Muscle layer of duodenum (tissue), 2 donors: ENCODE results near the gene BACE1-AS.
"Not testable (repeated sequence)": the region's sequence is repeated elsewhere in the genome, so short reads cannot be mapped to it uniquely, and the experiment has no call there.

Experiments
- H3K27ac ChIP-seq: one replicate; pipeline ENCODE4 v1.7.0; 2013; ENCODE audit warnings: mild to moderate bottlenecking, low read length
- H3K27me3 ChIP-seq: one replicate; pipeline ENCODE4 v1.7.0; 2013; ENCODE audit warnings: low read depth, mild to moderate bottlenecking, control low read depth, low read length
- H3K36me3 ChIP-seq, 2 donors: one replicate each; pipeline ENCODE4 v1.7.0; 2013; ENCODE audit warnings: low read length in 2 of 2, control low read depth in 1 of 2, mild to moderate bottlenecking in 1 of 2; ENCODE audit not compliant: insufficient read depth in 2 of 2, control insufficient read depth in 1 of 2
- H3K4me1 ChIP-seq, 2 donors: one replicate each; pipeline ENCODE4 v1.7.0; 2013; ENCODE audit warnings: low read length in 2 of 2, mild to moderate bottlenecking in 2 of 2, control low read depth in 1 of 2, moderate library complexity in 1 of 2; ENCODE audit not compliant: insufficient read depth in 2 of 2, control insufficient read depth in 1 of 2
- H3K4me3 ChIP-seq, 2 donors: one replicate each; pipeline ENCODE4 v1.7.0; 2013; ENCODE audit warnings: low read length in 2 of 2, low read depth in 1 of 2, mild to moderate bottlenecking in 1 of 2
- H3K9me3 ChIP-seq, 2 donors: one replicate each; pipeline ENCODE4 v1.7.0; 2013; ENCODE audit warnings: low read length in 2 of 2, control low read depth in 1 of 2, mild to moderate bottlenecking in 1 of 2; ENCODE audit not compliant: control insufficient read depth in 1 of 2
- donor health status: healthy.

Gene BACE1-AS

DNA sequence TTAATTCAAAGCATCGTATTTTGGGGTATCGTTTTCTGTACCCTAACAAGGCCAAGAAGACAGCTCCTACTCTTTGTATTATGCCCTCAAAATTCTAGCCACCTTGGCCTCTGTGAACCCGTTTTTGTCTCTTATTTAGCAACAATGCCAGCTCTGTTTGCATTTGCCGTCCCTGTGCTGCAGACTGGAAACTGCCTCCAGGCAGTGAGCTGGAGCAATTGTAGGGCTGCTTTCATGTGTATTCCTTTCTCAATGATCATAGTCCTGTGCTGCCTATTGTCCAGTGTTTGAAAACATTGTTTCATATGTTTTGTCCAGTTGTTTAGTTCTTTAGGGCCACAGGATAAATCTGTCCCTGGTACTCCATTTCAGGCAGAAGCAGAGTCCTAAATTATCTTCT is 19.9 kb upstream of the BACE1-AS start:
- H3K9me3 ChIP-seq: no peaks in the 10 kb centered on the region
- H3K4me1 ChIP-seq: no peaks in the 10 kb centered on the region
- H3K36me3 ChIP-seq: peaks cover 9 to 14% of the 10 kb centered on the region in 2 donors
- no peak overlapping the region for H3K27ac ChIP-seq
- no peaks in the 10 kb centered on the region for H3K27me3 ChIP-seq
- no peak overlapping the region for H3K4me3 ChIP-seq

DNA sequence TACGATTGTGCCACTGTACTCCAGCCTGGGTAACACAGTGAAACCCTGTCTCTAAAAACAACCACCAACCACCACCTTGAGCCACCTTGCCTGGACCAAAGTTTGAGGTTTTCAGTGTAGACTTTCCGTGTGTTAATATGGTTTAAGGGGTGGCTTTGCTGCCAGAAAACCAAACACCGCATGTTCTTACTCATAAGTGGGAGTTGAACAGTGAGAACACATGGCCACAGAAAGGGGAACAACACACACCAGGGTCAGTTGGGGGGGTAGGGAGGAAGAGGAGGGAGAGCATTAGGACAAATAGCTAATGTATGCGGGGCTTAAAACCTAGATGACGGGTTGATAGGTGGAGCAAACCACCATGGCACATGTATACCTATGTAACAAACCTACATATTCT is 19.0 kb upstream of the BACE1-AS start:
- H3K4me3 ChIP-seq, H3K9me3 ChIP-seq, H3K4me1 ChIP-seq, H3K27ac ChIP-seq, H3K27me3 ChIP-seq: not testable (repeated sequence)
- H3K36me3 ChIP-seq: peaks cover 9 to 14% of the 10 kb centered on the region in 2 donors

DNA sequence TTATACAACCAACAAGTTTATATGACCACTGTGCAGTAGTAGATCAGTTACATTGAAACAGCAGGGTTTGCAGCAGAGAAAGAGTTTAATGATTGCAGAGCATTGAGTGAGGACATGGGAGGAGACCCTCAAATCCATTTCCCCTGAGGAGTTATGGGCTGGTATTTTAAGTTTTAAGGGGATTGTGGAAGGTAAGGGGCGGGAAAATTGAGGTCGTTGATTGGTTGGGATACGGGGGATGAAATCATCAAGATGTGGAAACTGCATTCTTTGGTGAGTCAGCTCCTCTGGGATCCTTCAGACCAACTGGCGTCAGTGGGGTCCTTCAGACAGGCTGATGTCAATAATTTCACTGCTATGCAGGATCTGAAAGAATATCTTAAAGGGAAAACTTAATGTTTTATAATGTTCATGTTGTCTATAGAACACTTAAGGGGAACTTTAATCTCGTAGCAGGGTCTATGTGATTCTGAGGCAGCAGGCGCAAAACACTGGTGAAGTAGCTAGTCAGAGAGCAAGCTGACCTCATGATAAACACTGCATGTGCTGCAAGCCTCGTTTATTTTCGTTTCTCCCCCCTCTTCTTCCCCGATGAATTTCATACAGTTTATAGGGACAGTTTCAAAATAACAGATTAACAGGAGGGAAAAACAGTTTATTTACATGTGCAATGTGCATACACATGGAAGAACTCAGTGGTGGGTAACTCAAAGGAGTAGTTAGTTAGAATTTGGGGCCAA is 17.4 kb upstream of the BACE1-AS start:
- Histone ChIP-seq H3K9me3 (no peaks in the 10 kb centered on the region), H3K4me3 (no peak overlapping the region), H3K27me3 (no peaks in the 10 kb centered on the region), H3K36me3 (peaks cover 9 to 14% of the 10 kb centered on the region in 2 donors), H3K4me1 (no peaks in the 10 kb centered on the region), H3K27ac (no peak overlapping the region)

DNA sequence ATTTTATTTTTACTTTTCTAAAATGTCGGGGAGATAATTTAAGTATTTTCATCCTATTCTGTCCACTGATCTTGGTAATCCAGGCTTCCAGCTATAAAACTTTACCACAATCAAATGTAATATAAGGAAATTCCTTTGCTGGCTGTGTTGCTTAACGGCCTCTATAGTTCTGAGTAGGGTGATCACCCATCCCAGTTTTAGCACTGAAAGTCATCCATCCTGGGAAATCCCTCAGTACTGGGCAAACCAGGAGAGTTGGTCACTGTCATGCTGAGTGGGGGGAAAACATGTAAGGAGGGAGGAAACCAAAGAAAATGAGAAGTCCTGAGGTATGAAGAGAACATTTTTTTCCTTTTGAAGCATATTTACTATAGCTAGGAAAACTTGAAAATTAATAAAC is 12.8 kb upstream of the BACE1-AS start:
- no peaks in the 10 kb centered on the region for H3K4me1 ChIP-seq
- peaks cover 34 to 41% of the 10 kb centered on the region in 2 donors for H3K36me3 ChIP-seq
- no peaks in the 10 kb centered on the region for H3K27me3 ChIP-seq
- no peak overlapping the region for H3K4me3 ChIP-seq
- H3K9me3 ChIP-seq: no peaks in the 10 kb centered on the region
- H3K27ac ChIP-seq: no peak overlapping the region

DNA sequence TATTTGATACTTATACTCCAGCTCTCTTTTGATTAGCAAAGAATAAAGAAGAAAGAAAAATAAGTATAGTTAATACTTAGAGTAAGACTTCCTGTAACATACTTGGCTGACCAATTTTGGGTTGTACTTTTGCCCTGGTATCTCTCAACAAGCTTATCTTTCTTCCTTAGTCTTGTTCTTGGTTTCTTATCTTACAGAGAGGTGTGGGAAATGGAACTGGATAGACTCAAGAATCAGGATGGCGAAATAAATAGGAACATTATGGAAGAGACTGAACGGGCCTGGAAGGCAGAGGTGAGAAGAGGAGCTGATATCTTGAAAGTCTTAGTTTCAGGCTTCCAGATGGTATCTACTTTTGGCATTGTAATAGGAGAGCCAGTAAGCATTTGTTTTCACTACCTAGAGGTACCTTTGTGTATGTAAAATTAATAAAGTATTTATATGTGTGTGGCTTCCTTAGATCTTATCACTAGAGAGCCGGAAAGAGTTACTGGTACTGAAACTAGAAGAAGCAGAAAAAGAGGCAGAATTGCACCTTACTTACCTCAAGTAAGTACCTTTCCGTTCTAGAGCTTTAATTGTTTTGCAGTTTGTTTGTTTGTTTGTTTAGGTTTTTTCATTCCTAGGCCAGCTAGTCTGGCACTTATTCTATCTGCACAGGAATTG is 11.3 kb upstream of the BACE1-AS start:
- Histone ChIP-seq H3K9me3 (no peaks in the 10 kb centered on the region), H3K4me1 (no peaks in the 10 kb centered on the region), H3K36me3 (peaks cover 43 to 44% of the 10 kb centered on the region in 2 donors), H3K4me3 (no peak overlapping the region), H3K27me3 (no peaks in the 10 kb centered on the region), H3K27ac (no peak overlapping the region)

DNA sequence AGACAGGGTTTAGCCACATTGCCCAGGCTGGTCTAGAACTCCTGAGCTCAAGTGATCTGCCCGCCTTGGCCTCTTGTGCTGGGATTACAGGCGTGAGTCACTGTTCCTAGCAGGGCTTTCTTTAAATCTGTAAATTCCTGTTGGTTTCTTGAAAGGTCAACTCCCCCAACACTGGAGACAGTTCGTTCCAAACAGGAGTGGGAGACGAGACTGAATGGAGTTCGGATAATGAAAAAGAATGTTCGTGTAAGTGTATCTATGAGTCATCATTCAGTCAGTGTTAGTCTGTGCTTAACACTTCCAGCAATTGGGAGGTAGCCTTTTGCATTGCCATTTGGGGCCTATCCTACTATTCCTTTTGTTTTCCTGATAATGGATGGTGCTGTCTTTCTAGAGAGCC is 10.0 kb upstream of the BACE1-AS start:
- Histone ChIP-seq H3K27me3 (no peaks in the 10 kb centered on the region), H3K36me3 (peaks cover 45 to 51% of the 10 kb centered on the region in 2 donors), H3K4me1 (no peaks in the 10 kb centered on the region), H3K9me3 (no peaks in the 10 kb centered on the region), H3K27ac (no peak overlapping the region), H3K4me3 (no peak overlapping the region)

DNA sequence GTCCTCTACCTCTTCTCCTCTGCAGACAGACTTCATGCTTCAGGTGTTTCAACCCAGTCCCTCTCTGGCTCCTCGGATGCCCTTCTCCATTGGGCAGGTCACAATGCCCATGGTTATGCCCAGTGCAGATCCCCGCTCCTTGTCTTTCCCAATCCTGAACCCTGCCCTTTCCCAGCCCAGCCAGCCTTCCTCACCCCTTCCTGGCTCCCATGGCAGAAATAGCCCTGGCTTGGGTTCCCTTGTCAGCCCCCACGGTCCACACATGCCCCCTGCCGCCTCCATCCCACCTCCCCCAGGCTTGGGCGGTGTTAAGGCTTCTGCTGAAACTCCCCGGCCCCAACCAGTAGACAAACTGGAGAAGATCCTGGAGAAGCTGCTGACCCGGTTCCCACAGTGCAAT is 9.3 kb upstream of the BACE1-AS start:
- Histone ChIP-seq H3K9me3 (no peaks in the 10 kb centered on the region), H3K4me3 (no peak overlapping the region), H3K36me3 (peaks cover 50 to 56% of the 10 kb centered on the region in 2 donors), H3K4me1 (no peaks in the 10 kb centered on the region), H3K27me3 (no peaks in the 10 kb centered on the region), H3K27ac (peak overlapping the region; percentile 39)

DNA sequence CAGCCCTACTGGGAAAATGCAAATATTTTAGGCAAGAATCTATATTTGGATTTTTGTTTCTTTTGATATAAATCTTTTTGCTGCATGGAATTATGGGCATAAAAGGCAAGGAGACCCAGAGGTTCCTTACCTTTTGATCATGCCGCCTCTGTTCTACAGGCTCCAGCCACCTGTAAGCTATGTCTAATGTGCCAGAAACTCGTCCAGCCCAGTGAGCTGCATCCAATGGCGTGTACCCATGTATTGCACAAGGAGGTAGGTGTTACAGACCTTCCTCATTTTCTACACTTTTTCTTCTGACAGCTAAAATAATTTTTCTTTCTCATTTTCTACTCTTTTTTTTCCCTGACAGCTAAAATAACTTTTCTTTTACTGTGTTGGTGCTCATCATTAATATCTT is 8.2 kb upstream of the BACE1-AS start:
- Histone ChIP-seq H3K4me3 (no peak overlapping the region), H3K4me1 (no peaks in the 10 kb centered on the region), H3K9me3 (no peaks in the 10 kb centered on the region), H3K27me3 (no peaks in the 10 kb centered on the region), H3K27ac (no peak overlapping the region), H3K36me3 (peaks cover 56 to 63% of the 10 kb centered on the region in 2 donors)

DNA sequence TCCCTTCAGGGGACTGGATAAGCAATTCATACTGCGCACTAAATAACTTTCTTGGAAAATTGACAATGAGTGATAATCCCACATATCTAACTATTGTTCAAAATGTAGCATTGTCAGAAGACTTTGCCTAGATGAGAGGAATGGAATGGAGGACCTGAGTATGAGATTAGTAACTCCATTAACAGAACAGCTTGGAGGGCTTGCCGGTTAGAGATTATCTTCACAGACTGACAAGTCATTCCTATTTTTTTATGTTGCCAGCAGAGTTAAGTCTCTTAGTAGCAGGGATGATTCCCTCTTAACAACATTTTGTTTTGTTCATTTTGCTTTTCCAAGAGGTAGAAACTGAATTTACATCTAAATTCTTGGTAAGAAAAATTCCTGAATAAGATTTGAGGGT is 7.1 kb upstream of the BACE1-AS start:
- no peak overlapping the region for H3K27ac ChIP-seq
- no peaks in the 10 kb centered on the region for H3K9me3 ChIP-seq
- H3K4me1 ChIP-seq: no peaks in the 10 kb centered on the region
- peaks cover 62 to 73% of the 10 kb centered on the region in 2 donors for H3K36me3 ChIP-seq
- no peaks in the 10 kb centered on the region for H3K27me3 ChIP-seq
- H3K4me3 ChIP-seq: no peak overlapping the region

DNA sequence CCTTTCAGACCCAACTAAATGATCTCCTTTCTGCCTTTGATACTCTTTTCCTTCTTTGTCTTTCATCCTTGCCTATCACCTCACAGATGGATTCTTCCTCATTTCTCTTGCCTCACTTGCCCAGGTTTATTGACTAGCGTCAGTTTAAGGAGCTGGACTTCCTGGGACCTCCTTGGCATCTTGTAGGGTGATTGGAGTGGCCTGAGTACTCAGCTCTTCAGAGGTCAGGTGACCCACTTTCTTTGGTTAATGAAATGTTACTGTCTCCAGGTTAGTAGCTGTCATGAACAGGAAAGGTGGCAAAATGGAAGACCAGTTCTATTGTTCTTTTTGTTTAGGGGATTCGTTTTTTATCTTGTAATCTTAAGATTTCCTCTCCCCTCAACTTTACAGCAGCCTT is 4.6 kb upstream of the BACE1-AS start:
- peaks cover 71 to 79% of the 10 kb centered on the region in 2 donors for H3K36me3 ChIP-seq
- H3K9me3 ChIP-seq: no peaks in the 10 kb centered on the region
- H3K4me3 ChIP-seq: no peak overlapping the region
- no peak overlapping the region for H3K27ac ChIP-seq
- H3K27me3 ChIP-seq: no peaks in the 10 kb centered on the region
- H3K4me1 ChIP-seq: no peaks in the 10 kb centered on the region

DNA sequence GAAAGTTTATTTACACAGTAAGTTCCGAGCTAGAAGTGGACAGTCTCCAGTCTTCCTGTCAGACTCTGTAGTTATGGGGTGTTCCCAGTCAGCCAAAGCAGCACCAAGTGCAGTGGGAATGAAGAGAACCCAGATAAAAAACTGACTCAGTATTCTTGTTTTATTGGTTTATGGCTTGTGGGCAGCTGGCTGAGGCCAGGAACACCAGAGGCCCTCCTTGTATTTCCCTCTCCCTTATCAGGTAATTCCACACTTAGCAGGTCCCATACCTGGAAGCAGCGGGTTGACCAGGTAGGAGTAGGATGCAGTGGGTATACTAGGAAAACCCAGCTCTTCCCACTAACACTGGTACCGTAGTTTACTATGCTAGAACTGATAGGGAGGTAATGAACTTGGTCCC is 3.5 kb upstream of the BACE1-AS start:
- H3K36me3 ChIP-seq: peaks cover 64 to 72% of the 10 kb centered on the region in 2 donors
- no peaks in the 10 kb centered on the region for H3K4me1 ChIP-seq

More for the DNA sequence above, 3.5 kb upstream of the BACE1-AS start:
- Histone ChIP-seq H3K9me3 (no peaks in the 10 kb centered on the region), H3K27ac (no peak overlapping the region), H3K27me3 (no peaks in the 10 kb centered on the region), H3K4me3 (no peak overlapping the region)
